Measurements from ENCODE around the gene IL11.

Gene IL11

DNA sequence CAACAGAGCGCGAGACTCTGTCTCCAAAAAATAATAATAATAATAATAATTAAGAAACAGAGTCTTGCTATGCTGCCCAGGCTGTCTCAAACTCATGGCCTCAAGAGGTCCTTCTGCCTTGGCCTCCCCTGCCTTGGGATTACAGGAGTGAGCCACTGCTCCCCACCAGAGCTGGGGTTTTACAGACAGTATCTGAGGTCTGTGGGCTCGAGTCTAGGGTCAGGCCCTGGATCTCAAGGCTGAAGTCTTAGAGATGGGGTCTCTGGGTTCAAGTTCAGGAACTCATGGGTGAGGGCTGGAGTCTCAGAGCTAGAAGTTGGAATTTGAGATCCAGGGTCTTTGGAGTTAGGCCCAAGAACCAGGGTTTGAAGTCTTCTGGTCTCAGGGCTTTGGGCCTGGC, 3.5 kb downstream of the IL11 start:
- TF ChIP-seq, protein P1, sequence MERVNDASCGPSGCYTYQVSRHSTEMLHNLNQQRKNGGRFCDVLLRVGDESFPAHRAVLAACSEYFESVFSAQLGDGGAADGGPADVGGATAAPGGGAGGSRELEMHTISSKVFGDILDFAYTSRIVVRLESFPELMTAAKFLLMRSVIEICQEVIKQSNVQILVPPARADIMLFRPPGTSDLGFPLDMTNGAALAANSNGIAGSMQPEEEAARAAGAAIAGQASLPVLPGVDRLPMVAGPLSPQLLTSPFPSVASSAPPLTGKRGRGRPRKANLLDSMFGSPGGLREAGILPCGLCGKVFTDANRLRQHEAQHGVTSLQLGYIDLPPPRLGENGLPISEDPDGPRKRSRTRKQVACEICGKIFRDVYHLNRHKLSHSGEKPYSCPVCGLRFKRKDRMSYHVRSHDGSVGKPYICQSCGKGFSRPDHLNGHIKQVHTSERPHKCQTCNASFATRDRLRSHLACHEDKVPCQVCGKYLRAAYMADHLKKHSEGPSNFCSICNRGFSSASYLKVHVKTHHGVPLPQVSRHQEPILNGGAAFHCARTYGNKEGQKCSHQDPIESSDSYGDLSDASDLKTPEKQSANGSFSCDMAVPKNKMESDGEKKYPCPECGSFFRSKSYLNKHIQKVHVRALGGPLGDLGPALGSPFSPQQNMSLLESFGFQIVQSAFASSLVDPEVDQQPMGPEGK (CRISPR knock-in tag; IDR thresholded peaks at IDR 0.05; ENCODE audit: borderline replicate concordance), result no peak
- TF ChIP-seq TOX (CRISPR knock-in tag; IDR thresholded peaks at IDR 0.05; ENCODE audit: borderline replicate concordance), result no peak
- no peak for TF ChIP-seq SNAI2 (CRISPR knock-in tag; IDR thresholded peaks at IDR 0.05)
- TF ChIP-seq TSHZ2 (CRISPR knock-in tag; IDR thresholded peaks at IDR 0.05), result no peak
- no peak for TF ChIP-seq CSRNP3 (CRISPR knock-in tag; IDR thresholded peaks at IDR 0.05)

GRCh38 chr19:55365964-55366363, 4.3 kb downstream of the IL11 start:
- no peak for ATAC-seq
- TF ChIP-seq ISL1 (CRISPR knock-in tag; IDR thresholded peaks at IDR 0.05) (no peak), POU6F1 (CRISPR knock-in tag; IDR thresholded peaks at IDR 0.05; ENCODE audit: borderline replicate concordance, low read depth) (no peak), CREB5 (CRISPR knock-in tag; IDR thresholded peaks at IDR 0.05; ENCODE audit: low read depth) (no peak), PPARA (CRISPR knock-in tag; IDR thresholded peaks at IDR 0.05; ENCODE audit: borderline replicate concordance) (no peak), ESRRG (CRISPR knock-in tag; IDR thresholded peaks at IDR 0.05) (no peak), BACH2 (CRISPR knock-in tag; IDR thresholded peaks at IDR 0.05; ENCODE audit: borderline replicate concordance) (no peak), TOX (CRISPR knock-in tag; IDR thresholded peaks at IDR 0.05; ENCODE audit: borderline replicate concordance) (no peak), ZFP30 (CRISPR knock-in tag; IDR thresholded peaks at IDR 0.05) (no peak), ARNTL (CRISPR knock-in tag; IDR thresholded peaks at IDR 0.05; ENCODE audit: borderline replicate concordance, low read depth) (no peak), ZNF70 (CRISPR knock-in tag; IDR thresholded peaks at IDR 0.05) (no peak), ZNF565 (CRISPR knock-in tag; conservative IDR thresholded peaks at IDR 0.05; ENCODE audit: low read depth) (no peak)
- TF ChIP-seq, protein P1 (CRISPR knock-in tag; IDR thresholded peaks at IDR 0.05; ENCODE audit: borderline replicate concordance), result no peak

More for the DNA sequence above, 3.5 kb downstream of the IL11 start:
- no peak for ATAC-seq

DNA sequence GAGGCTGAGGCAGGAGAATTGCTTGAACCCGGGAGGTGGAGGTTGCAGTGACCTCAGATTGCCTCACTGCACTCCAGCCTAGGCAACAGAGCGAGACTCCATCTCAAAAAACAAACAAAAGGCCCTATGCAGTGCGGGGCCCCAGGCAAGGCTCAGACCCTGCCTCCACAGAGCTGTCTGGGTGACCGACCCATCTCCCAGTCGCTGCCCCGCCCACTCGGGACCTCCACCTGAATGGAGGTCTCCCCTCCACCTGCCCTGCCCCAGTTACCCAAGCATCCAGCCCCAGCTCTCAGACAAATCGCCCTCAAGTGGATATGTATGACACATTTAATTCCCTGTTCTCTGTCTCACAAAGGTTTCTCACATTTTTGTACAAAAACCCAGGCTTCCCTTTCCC, 5.0 kb downstream of the IL11 start:
- no peak for ATAC-seq

More for the DNA sequence above, 5.0 kb downstream of the IL11 start:
- TF ChIP-seq GLIS3 (CRISPR knock-in tag; IDR thresholded peaks at IDR 0.05) (no peak), SNAI2 (CRISPR knock-in tag; IDR thresholded peaks at IDR 0.05) (no peak), RARB (CRISPR knock-in tag; IDR thresholded peaks at IDR 0.05) (no peak), PPARA (CRISPR knock-in tag; IDR thresholded peaks at IDR 0.05; ENCODE audit: borderline replicate concordance) (no peak), ZNF8 (CRISPR knock-in tag; IDR thresholded peaks at IDR 0.05) (no peak), ZFP30 (CRISPR knock-in tag; IDR thresholded peaks at IDR 0.05) (no peak), ZC3H10 (CRISPR knock-in tag; IDR thresholded peaks at IDR 0.05) (no peak), ZNF70 (CRISPR knock-in tag; IDR thresholded peaks at IDR 0.05) (no peak), CREB5 (CRISPR knock-in tag; IDR thresholded peaks at IDR 0.05; ENCODE audit: low read depth) (no peak)
